ENCODE results near the gene ADRA2C.

The ADRA2C gene

GRCh38 chr4:3797831-3798790 is 31.9 kb downstream of the ADRA2C start:
- Histone ChIP-seq H3F3A (ENCODE audit: insufficient read depth, low read length) (no peaks in the 10 kb centered on the region), H3K27ac (ENCODE audit: low read depth, low read length, poor library complexity, severe bottlenecking) (no peak overlapping the region), H3K9ac (ENCODE audit: low read length) (no peak overlapping the region), H3K4me2 (ENCODE audit: low read length) (no peak overlapping the region), H3K9me3 (ENCODE audit: low read length) (no peaks in the 10 kb centered on the region), H3K36me3 (ENCODE audit: insufficient read depth, low read length) (no peaks in the 10 kb centered on the region), H3K4me1 (ENCODE audit: insufficient read depth, low read length, severe bottlenecking) (no peaks in the 10 kb centered on the region), H3K9me2 (ENCODE audit: low read depth, low read length) (no peaks in the 10 kb centered on the region), H3K27me3 (ENCODE audit: insufficient read depth, low read length) (no peaks in the 10 kb centered on the region), H2AFZ (ENCODE audit: low read length) (no peak overlapping the region), H3K79me2 (ENCODE audit: insufficient read depth, low read length) (no peaks in the 10 kb centered on the region), H4K20me1 (ENCODE audit: insufficient read depth, low read length) (no peaks in the 10 kb centered on the region), H3K4me3 (ENCODE audit: low read depth, low read length, poor library complexity, severe bottlenecking) (no peak overlapping the region)
- no peak for TF ChIP-seq EZH2 (IDR thresholded peaks at IDR 0.05; ENCODE audit: borderline replicate concordance, low read length)
- TF ChIP-seq, protein P1, sequence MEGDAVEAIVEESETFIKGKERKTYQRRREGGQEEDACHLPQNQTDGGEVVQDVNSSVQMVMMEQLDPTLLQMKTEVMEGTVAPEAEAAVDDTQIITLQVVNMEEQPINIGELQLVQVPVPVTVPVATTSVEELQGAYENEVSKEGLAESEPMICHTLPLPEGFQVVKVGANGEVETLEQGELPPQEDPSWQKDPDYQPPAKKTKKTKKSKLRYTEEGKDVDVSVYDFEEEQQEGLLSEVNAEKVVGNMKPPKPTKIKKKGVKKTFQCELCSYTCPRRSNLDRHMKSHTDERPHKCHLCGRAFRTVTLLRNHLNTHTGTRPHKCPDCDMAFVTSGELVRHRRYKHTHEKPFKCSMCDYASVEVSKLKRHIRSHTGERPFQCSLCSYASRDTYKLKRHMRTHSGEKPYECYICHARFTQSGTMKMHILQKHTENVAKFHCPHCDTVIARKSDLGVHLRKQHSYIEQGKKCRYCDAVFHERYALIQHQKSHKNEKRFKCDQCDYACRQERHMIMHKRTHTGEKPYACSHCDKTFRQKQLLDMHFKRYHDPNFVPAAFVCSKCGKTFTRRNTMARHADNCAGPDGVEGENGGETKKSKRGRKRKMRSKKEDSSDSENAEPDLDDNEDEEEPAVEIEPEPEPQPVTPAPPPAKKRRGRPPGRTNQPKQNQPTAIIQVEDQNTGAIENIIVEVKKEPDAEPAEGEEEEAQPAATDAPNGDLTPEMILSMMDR (IDR thresholded peaks at IDR 0.05; ENCODE audit: low read length) = no peak

- Histone ChIP-seq H2AFZ (ENCODE audit: low read length) (no peak overlapping the region), H3K4me2 (ENCODE audit: low read length) (no peak overlapping the region), H3F3A (ENCODE audit: insufficient read depth, low read length) (no peaks in the 10 kb centered on the region), H3K9me3 (ENCODE audit: low read length) (no peaks in the 10 kb centered on the region), H4K20me1 (ENCODE audit: insufficient read depth, low read length) (no peaks in the 10 kb centered on the region), H3K4me1 (ENCODE audit: insufficient read depth, low read length, severe bottlenecking) (no peaks in the 10 kb centered on the region), H3K79me2 (ENCODE audit: insufficient read depth, low read length) (no peaks in the 10 kb centered on the region), H3K27ac (ENCODE audit: low read depth, low read length, poor library complexity, severe bottlenecking) (no peak overlapping the region), H3K27me3 (ENCODE audit: insufficient read depth, low read length) (no peaks in the 10 kb centered on the region), H3K9me2 (ENCODE audit: low read depth, low read length) (no peaks in the 10 kb centered on the region), H3K36me3 (ENCODE audit: insufficient read depth, low read length) (no peaks in the 10 kb centered on the region), H3K4me3 (ENCODE audit: low read depth, low read length, poor library complexity, severe bottlenecking) (no peak overlapping the region), H3K9ac (ENCODE audit: low read length) (no peak overlapping the region)
- TF ChIP-seq, protein P1 (IDR thresholded peaks at IDR 0.05; ENCODE audit: low read length) = no peak
- no peak for TF ChIP-seq EZH2 (IDR thresholded peaks at IDR 0.05; ENCODE audit: borderline replicate concordance, low read length)
Observed at GRCh38 chr4:3799496-3799895, 33.3 kb downstream of the ADRA2C start.

GRCh38 chr4:3800351-3800750 is 34.2 kb downstream of the ADRA2C start:
- Histone ChIP-seq H3K4me1 (ENCODE audit: insufficient read depth, low read length, severe bottlenecking) (no peaks in the 10 kb centered on the region), H3K9me2 (ENCODE audit: low read depth, low read length) (no peaks in the 10 kb centered on the region), H3K4me3 (ENCODE audit: low read depth, low read length, poor library complexity, severe bottlenecking) (no peak overlapping the region), H3K9me3 (ENCODE audit: low read length) (no peaks in the 10 kb centered on the region), H3K4me2 (ENCODE audit: low read length) (no peak overlapping the region), H3K79me2 (ENCODE audit: insufficient read depth, low read length) (no peaks in the 10 kb centered on the region), H4K20me1 (ENCODE audit: insufficient read depth, low read length) (no peaks in the 10 kb centered on the region), H3K27ac (ENCODE audit: low read depth, low read length, poor library complexity, severe bottlenecking) (no peak overlapping the region), H3F3A (ENCODE audit: insufficient read depth, low read length) (no peaks in the 10 kb centered on the region), H2AFZ (ENCODE audit: low read length) (no peak overlapping the region), H3K36me3 (ENCODE audit: insufficient read depth, low read length) (no peaks in the 10 kb centered on the region), H3K27me3 (ENCODE audit: insufficient read depth, low read length) (no peaks in the 10 kb centered on the region), H3K9ac (ENCODE audit: low read length) (no peak overlapping the region)
- no peak for TF ChIP-seq EZH2 (IDR thresholded peaks at IDR 0.05; ENCODE audit: borderline replicate concordance, low read length)
- TF ChIP-seq, protein P1 (IDR thresholded peaks at IDR 0.05; ENCODE audit: low read length) = no peak

All from OCI-LY1 (cell line).